GM19452 (cell line): ENCODE measurements around the gene CLOCK.

Experiments
- ATAC-seq: cut with Tn5 transposase; IDR thresholded peaks from one replicate; pipeline ENCODE4 v1.9.1; 2021; ENCODE audit not compliant: unreplicated experiment

Gene CLOCK

GRCh38 chr4:55386073-55386472 lies 160.6 kb downstream of the CLOCK start:
- no peak for ATAC-seq

DNA sequence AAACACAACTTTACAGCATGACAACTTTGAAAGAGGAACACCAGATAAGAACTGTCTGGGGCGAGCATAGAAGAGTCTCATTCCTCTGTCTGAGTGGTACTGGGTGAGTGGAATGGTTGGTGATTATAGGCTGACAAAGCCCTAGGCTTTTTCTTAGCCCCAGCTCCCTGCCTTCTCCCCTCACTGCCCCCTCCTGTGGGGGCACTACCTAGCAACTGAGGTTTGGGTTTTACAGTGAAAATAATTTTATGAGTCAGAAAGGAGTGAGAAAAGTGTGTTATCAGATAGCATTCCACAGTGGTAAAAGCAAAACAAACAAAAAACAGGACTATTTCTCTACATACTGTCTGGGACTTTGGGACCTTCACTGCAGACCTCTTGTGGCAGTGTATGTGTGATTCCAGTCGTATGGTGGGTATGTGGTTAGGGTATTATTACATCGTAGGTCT lies 161.5 kb downstream of the CLOCK start:
- no peak for ATAC-seq

- ATAC-seq: no peak
Measured at GRCh38 chr4:55382488-55383003, 164.2 kb downstream of the CLOCK start.

DNA sequence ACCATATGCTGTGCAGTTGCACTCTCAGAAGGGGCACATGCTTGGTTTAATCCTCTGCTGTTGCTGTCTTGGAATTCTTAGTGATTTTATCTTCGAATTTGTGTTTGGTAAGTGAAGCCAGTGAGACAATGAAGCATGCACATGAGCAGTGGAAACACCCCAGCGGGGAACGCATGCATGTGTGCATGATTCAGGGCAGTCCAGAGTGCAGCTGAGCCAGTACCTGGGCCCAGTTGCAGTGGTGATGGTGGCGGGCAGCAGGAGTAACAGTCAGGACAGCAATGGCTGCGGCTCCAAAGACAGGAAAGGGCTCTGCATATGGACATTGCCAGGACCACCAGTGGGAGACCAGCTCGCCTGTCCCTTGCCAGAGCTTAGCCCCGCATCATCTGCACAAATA lies 165.2 kb downstream of the CLOCK start:
- no peak for ATAC-seq

GRCh38 chr4:55380576-55380975 lies 166.1 kb downstream of the CLOCK start:
- ATAC-seq: no peak

GRCh38 chr4:55378617-55379467 lies 167.9 kb downstream of the CLOCK start:
- ATAC-seq: no peak
